Thoracic aorta (tissue), 2 donors: ENCODE results near the gene CTBP2. TPM values are rescaled to one million over a fixed set of nuclear protein-coding genes. Genes with fewer than 3 reads are reported as not detected.

Experiments
- ATAC-seq: fragments of 150-250 bp; one replicate; pipeline ENCODE4 v1.8.0; 2017; ENCODE audit warnings: low read depth; ENCODE audit not compliant: insufficient number of reproducible peaks, low FRiP score
- DNase-seq: peaks from one replicate; pipeline ENCODE4 v3.0.0-alpha.2; 2020; ENCODE audit warnings: low spot score
- H3K27ac ChIP-seq, 2 donors: fragments of 200-600 bp; sonication (generic); 1 replicate in 1 of 2; 2 replicates in 1 of 2; pipeline ENCODE4 v1.5.1; 2016; ENCODE audit warnings: mild to moderate bottlenecking in 2 of 2, moderate library complexity in 2 of 2
- H3K27me3 ChIP-seq: fragments of 200-600 bp; sonication (generic); replicated peaks from 2 replicates; pipeline ENCODE4 v1.6.0; 2016; ENCODE audit warnings: mild to moderate bottlenecking; ENCODE audit not compliant: insufficient read depth
- H3K36me3 ChIP-seq: fragments of 200-600 bp; sonication (generic); one replicate; pipeline ENCODE4 v1.5.1; 2016
- H3K4me1 ChIP-seq, 2 donors: fragments of 200-600 bp; sonication (generic); 1 replicate in 1 of 2; 2 replicates in 1 of 2; pipeline versions ENCODE4 v1.5.1 to v1.6.0; 2016; ENCODE audit warnings: low read depth in 2 of 2, mild to moderate bottlenecking in 1 of 2; ENCODE audit not compliant: control insufficient read depth in 1 of 2
- H3K4me3 ChIP-seq: fragments of 200-600 bp; sonication (generic); 2 replicates; pipeline ENCODE4 v1.5.1; 2016; ENCODE audit warnings: mild to moderate bottlenecking
- H3K9me3 ChIP-seq: fragments of 200-600 bp; sonication (generic); 2 replicates; pipeline ENCODE4 v1.5.1; 2016
- CTCF ChIP-seq: fragments of 200-600 bp; sonication (generic); IDR thresholded peaks from one replicate; pipeline ENCODE4 v1.5.1; 2019; ENCODE audit warnings: antibody characterized with exemption
- total RNA-seq, 2 donors: library from RNA; depleted of rRNA; stranded (reverse); fragments of >200 nt; gene quantifications; one replicate each; pipeline versions ENCODE4 v1.1.0 to v1.2.3, GENCODE V29; 2016

The CTBP2 gene
- total RNA-seq, 2 donors from 2014 or later = 62.8 to 80.6 TPM

GRCh38 chr10:125104559-125104958 lies 55.8 kb downstream of the CTBP2 start:
- Histone ChIP-seq H3K4me1 (peaks cover 0 to 11% of the 10 kb centered on the region in 2 donors), H3K9me3 (no peaks in the 10 kb centered on the region), H3K27ac (no peak overlapping the region), H3K27me3 (no peaks in the 10 kb centered on the region), H3K4me3 (no peak overlapping the region), H3K36me3 (peaks cover 11% of the 10 kb centered on the region)
- no peak for DNase-seq
- no peak for TF ChIP-seq CTCF
- ATAC-seq = no peak

- Histone ChIP-seq H3K4me3 (no peak overlapping the region), H3K36me3 (peaks cover 7% of the 10 kb centered on the region), H3K4me1 (peaks cover 0 to 11% of the 10 kb centered on the region in 2 donors), H3K27ac (no peak overlapping the region), H3K27me3 (no peaks in the 10 kb centered on the region), H3K9me3 (no peaks in the 10 kb centered on the region)
- no peak for TF ChIP-seq CTCF
- DNase-seq (no peak), ATAC-seq (no peak)
These were observed 56.4 kb downstream of the CTBP2 start for GRCh38 chr10:125103924-125104323.

- no peaks in the 10 kb centered on the region for H3K27me3 ChIP-seq
- no peak for DNase-seq
- ATAC-seq = no peak
- H3K4me3 ChIP-seq = no peak overlapping the region
- TF ChIP-seq CTCF = no peak
- no peaks in the 10 kb centered on the region for H3K9me3 ChIP-seq
- no peak overlapping the region for H3K27ac ChIP-seq
- H3K36me3 ChIP-seq = peaks cover 5% of the 10 kb centered on the region
- H3K4me1 ChIP-seq = peaks cover 0 to 11% of the 10 kb centered on the region in 2 donors
These were observed 56.9 kb downstream of the CTBP2 start for GRCh38 chr10:125103466-125103865.

GRCh38 chr10:125102821-125103220 lies 57.5 kb downstream of the CTBP2 start:
- DNase-seq (no peak), ATAC-seq (no peak)
- Histone ChIP-seq H3K9me3 (no peaks in the 10 kb centered on the region), H3K4me3 (no peak overlapping the region), H3K27ac (no peak overlapping the region), H3K36me3 (no peaks in the 10 kb centered on the region), H3K4me1 (peaks cover 0 to 9% of the 10 kb centered on the region in 2 donors), H3K27me3 (no peaks in the 10 kb centered on the region)
- TF ChIP-seq CTCF = no peak

- no peaks in the 10 kb centered on the region for H3K27me3 ChIP-seq
- H3K4me3 ChIP-seq = no peak overlapping the region
- no peak for TF ChIP-seq CTCF
- no peak overlapping the region for H3K27ac ChIP-seq
- no peaks in the 10 kb centered on the region for H3K9me3 ChIP-seq
- no peak for DNase-seq
- H3K4me1 ChIP-seq = peaks cover 0 to 3% of the 10 kb centered on the region in 2 donors
- ATAC-seq = no peak
- H3K36me3 ChIP-seq = no peaks in the 10 kb centered on the region
These were observed 58.1 kb downstream of the CTBP2 start for GRCh38 chr10:125102246-125102645.
